IMR-90 (cell line): Measurements from ENCODE around the gene ATP12A. TPM values are rescaled to one million over a fixed set of nuclear protein-coding genes. Genes with fewer than 3 reads are reported as not detected.

Experiments used
- ATAC-seq: fragments of 200-7000 bp; cut with Tn5 transposase; 2 replicates; pipeline ENCODE4 v1.9.1; 2020; ENCODE audit warnings: low read depth, mild to moderate bottlenecking, moderate library complexity
- BruUV-seq: library from RNA; stranded (reverse); fragments of 400-500 nt; replicated peaks from 2 replicates; lab custom pipeline; 2021; lab: Mats Ljungman, UMichigan
- CTCF ChIA-PET: fragments of 300-600 bp; formaldehyde crosslinking; extraction: SDS; loops from one replicate; lab custom pipeline; 2021; ENCODE audit warnings: antibody characterized with exemption; lab: Yijun Ruan, JAX
- POLR2A ChIA-PET: fragments of 300-600 bp; sonication (Branson Sonifier 250); formaldehyde crosslinking; loops from one replicate; lab custom pipeline; 2022; ENCODE audit warnings: antibody characterized with exemption; ENCODE audit not compliant: unreplicated experiment; lab: Charles Lee
- DNase-seq: peaks from one replicate; pipeline ENCODE4 v3.0.0; 2013
- H2AFZ ChIP-seq: replicated peaks from 2 replicates; pipeline ENCODE3; 2013; ENCODE audit warnings: low read length, mild to moderate bottlenecking; ENCODE audit not compliant: poor library complexity
- H2AK5ac ChIP-seq: 2 replicates; pipeline ENCODE4 v1.6.1; 2013; ENCODE audit warnings: low read depth, low read length, inconsistent platforms
- H2AK9ac ChIP-seq: replicated peaks from 2 replicates; pipeline ENCODE3; 2013; ENCODE audit warnings: mild to moderate bottlenecking, low read depth, low read length, moderate library complexity; ENCODE audit not compliant: poor library complexity
- H2BK120ac ChIP-seq: 2 replicates; pipeline ENCODE4 v1.6.1; 2013; ENCODE audit warnings: low read depth, low read length, inconsistent platforms
- H2BK15ac ChIP-seq: 3 replicates; pipeline ENCODE4 v1.6.1; 2013; ENCODE audit warnings: low read depth, low read length, inconsistent platforms
- H2BK20ac ChIP-seq: 2 replicates; pipeline ENCODE4 v1.6.1; 2013; ENCODE audit warnings: low read depth, mild to moderate bottlenecking, inconsistent platforms, low read length, moderate library complexity
- H2BK5ac ChIP-seq: 2 replicates; pipeline ENCODE4 v1.6.1; 2013; ENCODE audit warnings: mild to moderate bottlenecking, low read depth, low read length, inconsistent platforms; ENCODE audit not compliant: poor library complexity, severe bottlenecking
- H3K14ac ChIP-seq: replicated peaks from 2 replicates; pipeline ENCODE4 v1.6.1; 2013; ENCODE audit warnings: low read depth, low read length, inconsistent platforms
- H3K18ac ChIP-seq: 2 replicates; pipeline ENCODE4 v1.6.1; 2013; ENCODE audit warnings: low read depth, low read length, control low read depth
- H3K23ac ChIP-seq: 2 replicates; pipeline ENCODE4 v1.6.1; 2013; ENCODE audit warnings: low read depth, low read length, inconsistent platforms
- H3K27ac ChIP-seq: 2 replicates; pipeline ENCODE4 v1.5.1; 2013; ENCODE audit warnings: mild to moderate bottlenecking, control low read depth, low read length; ENCODE audit not compliant: insufficient read depth
- H3K27me3 ChIP-seq: 2 replicates; pipeline ENCODE4 v1.6.1; 2013; ENCODE audit warnings: low read length; ENCODE audit not compliant: control insufficient read depth, insufficient read depth
- H3K36me3 ChIP-seq: 2 replicates; pipeline ENCODE4 v1.6.1; 2013; ENCODE audit warnings: low read length, mixed read lengths; ENCODE audit not compliant: control insufficient read depth, insufficient read depth
- H3K4ac ChIP-seq: 2 replicates; pipeline ENCODE4 v1.6.1; 2013; ENCODE audit warnings: low read depth, low read length, inconsistent platforms
- H3K4me1 ChIP-seq: 2 replicates; pipeline ENCODE4 v1.6.1; 2013; ENCODE audit warnings: low read length, mixed read lengths; ENCODE audit not compliant: control insufficient read depth, insufficient read depth
- H3K4me2 ChIP-seq: 2 replicates; pipeline ENCODE4 v1.6.1; 2013; ENCODE audit warnings: low read depth, mild to moderate bottlenecking, control low read depth, low read length, moderate library complexity
- H3K4me3 ChIP-seq: 2 replicates; pipeline ENCODE4 v1.5.1; 2013; ENCODE audit warnings: low read depth, mild to moderate bottlenecking, control low read depth, low read length, moderate library complexity; ENCODE audit not compliant: insufficient read depth
- H3K56ac ChIP-seq: 2 replicates; pipeline ENCODE4 v1.6.1; 2013; ENCODE audit warnings: low read length, inconsistent platforms; ENCODE audit not compliant: insufficient read depth; ENCODE audit errors: extremely low read depth
- H3K79me1 ChIP-seq, 2 experiments: 2 replicates each; pipeline ENCODE4 v1.6.1; 2013; ENCODE audit warnings: low read length in 2 of 2, inconsistent platforms in 1 of 2, low read depth in 1 of 2
- H3K9ac ChIP-seq: 2 replicates; pipeline ENCODE4 v1.6.1; 2013; ENCODE audit warnings: low read depth, low read length, control low read depth
- H3K9me1 ChIP-seq: 2 replicates; pipeline ENCODE4 v1.6.1; 2013; ENCODE audit warnings: low read length, inconsistent platforms; ENCODE audit not compliant: insufficient read depth
- H3K9me3 ChIP-seq: 2 replicates; pipeline ENCODE4 v1.6.1; 2013; ENCODE audit warnings: low read length; ENCODE audit not compliant: control insufficient read depth, insufficient read depth
- H4K20me1 ChIP-seq: 2 replicates; pipeline ENCODE4 v1.6.1; 2013; ENCODE audit warnings: low read length, inconsistent platforms; ENCODE audit not compliant: insufficient read depth
- H4K5ac ChIP-seq: 2 replicates; pipeline ENCODE4 v1.6.1; 2013; ENCODE audit warnings: mild to moderate bottlenecking, low read depth, low read length, control low read depth
- H4K8ac ChIP-seq, 2 experiments: 2 replicates each; pipeline ENCODE4 v1.6.1; 2013; ENCODE audit warnings: low read depth in 2 of 2, low read length in 2 of 2, control low read depth in 1 of 2, inconsistent platforms in 1 of 2
- H4K91ac ChIP-seq: 2 replicates; pipeline ENCODE4 v1.6.1; 2013; ENCODE audit warnings: low read depth, low read length, inconsistent platforms; ENCODE audit not compliant: insufficient read depth
- ELK1 ChIP-seq: fragments of 150-350 bp; IDR thresholded peaks from 2 replicates; pipeline ENCODE4 v1.6.1; 2016; ENCODE audit warnings: low read depth, mild to moderate bottlenecking, low read length, moderate library complexity, borderline replicate concordance
- WGBS, 2 experiments: methylation state at CpG; one replicate each; pipeline versions ENCODE4 v1.1.5 to v1.1.7; 2013; ENCODE audit warnings: missing lambda C conversion rate in 2 of 2; ENCODE audit not compliant: insufficient read length in 1 of 2; ENCODE audit errors: extremely low coverage in 2 of 2; 5-methylcytosine and 5-hydroxymethylcytosine counted together
- dilution Hi-C: fragments of 300-500 bp; cut with HindIII; formaldehyde crosslinking; loops from one replicate; pipeline ENCODE4 v1.14.3; 2018; ENCODE audit warnings: low sequenced_read_pairs; ENCODE audit not compliant: unreplicated experiment
- in situ Hi-C: fragments of 300-500 bp; cut with MboI; formaldehyde crosslinking; loops from 3 replicates; pipeline ENCODE4 v1.14.3; 2019; ENCODE audit warnings: low sequenced_read_pairs, inconsistent platforms, mixed read lengths
- intact Hi-C: fragments of 100-400 bp; cut with micrococcal nuclease; formaldehyde crosslinking; loops from 2 replicates; pipeline ENCODE4 v1.10.0; 2022
- polyA plus RNA-seq, 3 experiments: library from polyadenylated mRNA; depleted of rRNA; stranded (reverse); fragments of >200 nt; gene quantifications; 2 replicates each; pipeline ENCODE4 v1.2.3, GENCODE V29; 2012; ENCODE audit warnings: low replicate concordance in 1 of 3
- total RNA-seq: library from RNA; depleted of rRNA; stranded (reverse); fragments of >200 nt; gene quantifications from 2 replicates; pipeline ENCODE4 v1.2.3, GENCODE V29; 2012

Gene ATP12A
- total and polyA plus RNA-seq, 2 of the 4 experiments (the other 2 are of a cell fraction): not detected

DNA sequence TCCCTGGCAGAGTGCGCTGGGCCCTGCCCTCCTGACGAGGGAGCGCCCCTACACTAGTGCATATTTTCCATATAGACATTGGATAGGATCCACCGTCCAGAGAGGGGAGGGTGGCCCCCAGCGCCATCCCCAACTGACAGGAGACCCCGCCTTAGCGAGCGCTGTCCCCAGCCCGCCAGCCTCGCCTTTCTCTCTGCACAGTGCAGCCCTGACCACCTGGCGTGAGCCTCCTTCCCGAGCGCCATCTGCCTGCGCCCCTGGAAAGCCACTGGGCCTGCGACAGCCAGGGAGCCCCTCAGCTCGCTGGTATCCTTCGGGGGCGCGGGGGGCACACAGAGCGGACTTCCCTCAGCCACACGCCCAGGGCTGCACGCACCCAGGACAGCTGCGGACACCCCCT, 42.1 kb upstream of the ATP12A start:
- no peak for TF ChIP-seq ELK1
- H3K4me3 ChIP-seq: no peak overlapping the region
- H3K27me3 ChIP-seq: peaks cover 5% of the 10 kb centered on the region
- H4K5ac ChIP-seq: no peak overlapping the region
- in situ Hi-C loops: no loop called here
- no peak overlapping the region for H3K23ac ChIP-seq
- 40% methylated on average over 1 of the region's 23 CpGs; no CpG with 5 or more reads in 1 of the 2 experiments for whole genome bisulfite sequencing, 2 experiments
- H3K4ac ChIP-seq: no peak overlapping the region
- H3K9me1 ChIP-seq: no peaks in the 10 kb centered on the region
- no peak for DNase-seq
- no peak overlapping the region for H3K56ac ChIP-seq
- no peaks in the 10 kb centered on the region for H3K36me3 ChIP-seq
- H2AK5ac ChIP-seq: no peak overlapping the region
- ChIA-PET POLR2A (no interaction called here), CTCF (no interaction called here)
- no peaks in the 10 kb centered on the region for H3K79me1 ChIP-seq
- intact Hi-C loops: no loop called here
- H3K18ac ChIP-seq: no peak overlapping the region
- no peak overlapping the region for H2AK9ac ChIP-seq
- no peak overlapping the region for H2BK5ac ChIP-seq
- no peak overlapping the region for H2AFZ ChIP-seq
- H3K4me1 ChIP-seq: no peaks in the 10 kb centered on the region
- ATAC-seq: no peak
- H3K27ac ChIP-seq: no peak overlapping the region
- no peak overlapping the region for H3K4me2 ChIP-seq
- no TSS peak for BruUV-seq
- no peak overlapping the region for H2BK20ac ChIP-seq
- H4K91ac ChIP-seq: no peak overlapping the region
- no peak overlapping the region for H3K14ac ChIP-seq
- no peak overlapping the region for H3K9ac ChIP-seq
- H4K8ac ChIP-seq: no peak overlapping the region
- no peaks in the 10 kb centered on the region for H4K20me1 ChIP-seq
- no peak overlapping the region for H2BK120ac ChIP-seq
- no peaks in the 10 kb centered on the region for H3K9me3 ChIP-seq
- no peak overlapping the region for H2BK15ac ChIP-seq
- dilution Hi-C loops: no loop called here
